Neural crest cell (in vitro differentiated cells): ENCODE results near the gene DISP2. TPM values are rescaled to one million over a fixed set of nuclear protein-coding genes. Genes with fewer than 3 reads are reported as not detected.

ENCODE experiments used
- DNase-seq: peaks from one replicate; pipeline ENCODE4 v3.0.0; 2021; ENCODE audit warnings: low read depth, mixed read lengths, low spot score
- H3K27ac Mint-ChIP-seq: one replicate; pipeline ENCODE4 v1.8.0; 2021; ENCODE audit warnings: mild to moderate bottlenecking, mixed read lengths; ENCODE audit not compliant: unreplicated experiment
- H3K27me3 Mint-ChIP-seq: 2 replicates; pipeline ENCODE4 v1.8.0; 2021; ENCODE audit warnings: low read depth, mild to moderate bottlenecking, mixed read lengths
- H3K36me3 Mint-ChIP-seq: 2 replicates; pipeline ENCODE4 v1.8.0; 2021; ENCODE audit warnings: low read depth, mild to moderate bottlenecking, mixed read lengths
- H3K4me1 Mint-ChIP-seq: 2 replicates; pipeline ENCODE4 v1.8.0; 2021; ENCODE audit warnings: mixed read lengths
- H3K4me3 Mint-ChIP-seq: one replicate; pipeline ENCODE4 v1.8.0; 2021; ENCODE audit warnings: mild to moderate bottlenecking, mixed read lengths
- H3K9me3 Mint-ChIP-seq: 2 replicates; pipeline ENCODE4 v1.8.0; 2021; ENCODE audit warnings: mixed read lengths
- CTCF ChIP-seq: fragments of 200-600 bp; sonication (generic); conservative IDR thresholded peaks from 2 replicates; pipeline ENCODE4 v1.5.0; 2021; ENCODE audit warnings: antibody characterized with exemption, mild to moderate bottlenecking
- total RNA-seq: library from RNA; stranded (reverse); gene quantifications from 2 replicates; pipeline ENCODE4 v1.2.1, GENCODE V29; 2021

DISP2 gene
- total RNA-seq, 1 donor from 2014 or later: 3.1 TPM

- no peak for DNase-seq
- H3K27me3 Mint-ChIP-seq: no peaks in the 10 kb centered on the region
- H3K36me3 Mint-ChIP-seq: peaks cover 2% of the 10 kb centered on the region
- no peak overlapping the region for H3K27ac Mint-ChIP-seq
- TF ChIP-seq CTCF: no peak
- no peak overlapping the region for H3K4me3 Mint-ChIP-seq
- no peaks in the 10 kb centered on the region for H3K9me3 Mint-ChIP-seq
- peaks cover 16% of the 10 kb centered on the region for H3K4me1 Mint-ChIP-seq
These were observed 21.4 kb downstream of the DISP2 start for GRCh38 chr15:40379374-40379773.

DNA sequence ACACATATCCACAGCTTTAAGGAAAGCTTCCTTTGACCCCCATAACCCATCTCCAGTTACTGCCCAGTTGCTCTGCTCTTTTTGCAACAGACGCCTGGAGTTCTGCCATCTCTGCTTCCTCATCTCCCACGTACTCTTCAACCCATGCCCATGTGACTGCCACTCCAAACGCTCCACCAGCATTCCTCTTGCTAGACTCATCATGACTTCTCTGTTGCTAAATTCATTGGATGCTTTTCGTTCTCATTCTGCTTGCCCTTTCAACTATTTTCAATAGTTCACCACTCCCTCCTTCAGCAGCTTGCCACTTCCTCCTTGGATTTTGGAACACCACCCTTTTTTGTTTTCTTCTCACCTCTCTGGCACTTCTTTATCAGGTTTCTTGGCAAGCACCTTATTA, 21.8 kb downstream of the DISP2 start:
- H3K36me3 Mint-ChIP-seq: peaks cover 2% of the 10 kb centered on the region
- H3K27ac Mint-ChIP-seq: no peak overlapping the region
- TF ChIP-seq CTCF: no peak
- H3K27me3 Mint-ChIP-seq: no peaks in the 10 kb centered on the region
- H3K4me1 Mint-ChIP-seq: peaks cover 21% of the 10 kb centered on the region
- H3K4me3 Mint-ChIP-seq: no peak overlapping the region
- DNase-seq: no peak
- no peaks in the 10 kb centered on the region for H3K9me3 Mint-ChIP-seq

- TF ChIP-seq CTCF: no peak
- DNase-seq: no peak
- peaks cover 2% of the 10 kb centered on the region for H3K36me3 Mint-ChIP-seq
- no peak overlapping the region for H3K27ac Mint-ChIP-seq
- H3K4me1 Mint-ChIP-seq: peaks cover 26% of the 10 kb centered on the region
- H3K27me3 Mint-ChIP-seq: no peaks in the 10 kb centered on the region
- H3K4me3 Mint-ChIP-seq: peak overlapping the region; percentile 18
- no peaks in the 10 kb centered on the region for H3K9me3 Mint-ChIP-seq
These were observed 22.6 kb downstream of the DISP2 start for GRCh38 chr15:40380636-40381035.

GRCh38 chr15:40381818-40382529, 24.0 kb downstream of the DISP2 start:
- Mint-ChIP-seq H3K36me3 (peaks cover 7% of the 10 kb centered on the region), H3K4me3 (peak overlapping the region; percentile 96), H3K27ac (peak overlapping the region; percentile 90), H3K4me1 (peaks cover 26% of the 10 kb centered on the region), H3K27me3 (no peaks in the 10 kb centered on the region), H3K9me3 (no peaks in the 10 kb centered on the region)
- TF ChIP-seq CTCF: no peak
- DNase-seq: no peak

- no peaks in the 10 kb centered on the region for H3K27me3 Mint-ChIP-seq
- H3K27ac Mint-ChIP-seq: peak within 1 kb of the TSS; percentile 90
- H3K4me1 Mint-ChIP-seq: peaks cover 26% of the 10 kb centered on the region
- no peaks in the 10 kb centered on the region for H3K9me3 Mint-ChIP-seq
- TF ChIP-seq CTCF: no peak
- peak; percentile 88 for DNase-seq
- peaks cover 14% of the 10 kb centered on the region for H3K36me3 Mint-ChIP-seq
- H3K4me3 Mint-ChIP-seq: peak within 1 kb of the TSS; percentile 96
These were observed 24.8 kb downstream of the DISP2 start, which contains the start of gene KNSTRN for GRCh38 chr15:40382580-40383456. TSS of gene KNSTRN (plus strand) at chr15:40382721. CDS start at chr15:40382836, 115 bp downstream.
